H9 (cell line): Measurements from ENCODE around the gene PPFIBP2. TPM values are rescaled to one million over a fixed set of nuclear protein-coding genes. Genes with fewer than 3 reads are reported as not detected.

Experiments
- DNase-seq: peaks from one replicate; pipeline ENCODE4 v3.0.0-alpha.2; 2017
- H2AFZ ChIP-seq: one replicate; pipeline ENCODE4 v1.6.1; 2013; ENCODE audit warnings: mild to moderate bottlenecking, low read length, control low read depth, moderate library complexity
- H2AK5ac ChIP-seq: 2 replicates; pipeline ENCODE4 v1.6.1; 2013; ENCODE audit warnings: low read length, control low read depth, mixed read lengths; ENCODE audit not compliant: insufficient read length
- H2BK120ac ChIP-seq: one replicate; pipeline ENCODE4 v1.6.1; 2013; ENCODE audit warnings: low read depth, mild to moderate bottlenecking, low read length, control low read depth, inconsistent platforms; ENCODE audit not compliant: poor library complexity, severe bottlenecking
- H2BK12ac ChIP-seq: 2 replicates; pipeline ENCODE4 v1.6.1; 2013; ENCODE audit warnings: low read length, control low read depth, mixed read lengths, low read depth; ENCODE audit not compliant: insufficient read length
- H2BK15ac ChIP-seq: 2 replicates; pipeline ENCODE4 v1.6.1; 2013; ENCODE audit warnings: low read depth, low read length, control low read depth
- H2BK20ac ChIP-seq: one replicate; pipeline ENCODE4 v1.6.1; 2013; ENCODE audit warnings: low read depth, mild to moderate bottlenecking, low read length, control low read depth, inconsistent platforms; ENCODE audit not compliant: poor library complexity, severe bottlenecking
- H2BK5ac ChIP-seq: 2 replicates; pipeline ENCODE4 v1.6.1; 2013; ENCODE audit warnings: low read length, control low read depth, mixed read lengths; ENCODE audit not compliant: insufficient read length
- H3K14ac ChIP-seq: 2 replicates; pipeline ENCODE4 v1.6.1; 2013; ENCODE audit warnings: low read length, control low read depth; ENCODE audit not compliant: insufficient read depth
- H3K18ac ChIP-seq: 2 replicates; pipeline ENCODE4 v1.6.1; 2013; ENCODE audit warnings: low read depth, mild to moderate bottlenecking, mixed read lengths, low read length, control low read depth; ENCODE audit not compliant: insufficient read length
- H3K23ac ChIP-seq: 2 replicates; pipeline ENCODE4 v1.6.1; 2013; ENCODE audit warnings: low read length, control low read depth, mixed read lengths, low read depth; ENCODE audit not compliant: insufficient read length
- H3K23me2 ChIP-seq: 2 replicates; pipeline ENCODE4 v1.6.1; 2013; ENCODE audit warnings: low read depth, mild to moderate bottlenecking, mixed read lengths, low read length, control low read depth; ENCODE audit not compliant: insufficient read length, poor library complexity, severe bottlenecking
- H3K27ac ChIP-seq: 2 replicates; pipeline ENCODE4 v1.5.1; 2013; ENCODE audit warnings: low read length, control low read depth, mixed read lengths, low read depth; ENCODE audit not compliant: insufficient read length
- H3K27me3 ChIP-seq: 2 replicates; pipeline ENCODE4 v1.6.1; 2013; ENCODE audit warnings: low read length, control low read depth, inconsistent platforms; ENCODE audit not compliant: insufficient read depth
- H3K4ac ChIP-seq: 2 replicates; pipeline ENCODE4 v1.6.1; 2013; ENCODE audit warnings: low read depth, mild to moderate bottlenecking, control low read depth, inconsistent platforms, low read length, moderate library complexity
- H3K4me1 ChIP-seq: 2 replicates; pipeline ENCODE4 v1.6.1; 2013; ENCODE audit warnings: low read length, control low read depth, inconsistent platforms; ENCODE audit not compliant: insufficient read depth
- H3K4me2 ChIP-seq: 2 replicates; pipeline ENCODE4 v1.6.1; 2013; ENCODE audit warnings: low read length, control low read depth, mixed read lengths; ENCODE audit not compliant: insufficient read length, insufficient read depth
- H3K56ac ChIP-seq: 2 replicates; pipeline ENCODE4 v1.6.1; 2013; ENCODE audit warnings: low read depth, mild to moderate bottlenecking, mixed read lengths, low read length, control low read depth; ENCODE audit not compliant: insufficient read length
- H3K79me1 ChIP-seq: 2 replicates; pipeline ENCODE4 v1.6.1; 2013; ENCODE audit warnings: low read depth, mild to moderate bottlenecking, moderate library complexity, low read length, control low read depth, inconsistent platforms; ENCODE audit not compliant: insufficient read depth, poor library complexity, severe bottlenecking
- H3K79me2 ChIP-seq: 2 replicates; pipeline ENCODE4 v1.6.1; 2013; ENCODE audit warnings: low read length, control low read depth, inconsistent platforms; ENCODE audit not compliant: insufficient read depth
- H3K9ac ChIP-seq: 2 replicates; pipeline ENCODE4 v1.6.1; 2013; ENCODE audit warnings: low read length, control low read depth, mixed read lengths; ENCODE audit not compliant: insufficient read length; ENCODE audit errors: extremely low read depth
- H3K9me3 ChIP-seq: one replicate; pipeline ENCODE4 v1.6.1; 2013; ENCODE audit warnings: low read depth, low read length, inconsistent platforms; ENCODE audit not compliant: control insufficient read depth
- H3T11ph ChIP-seq: one replicate; pipeline ENCODE4 v1.6.1; 2013; ENCODE audit warnings: mild to moderate bottlenecking, low read length, control low read depth, inconsistent platforms
- H4K20me1 ChIP-seq: one replicate; pipeline ENCODE4 v1.6.1; 2013; ENCODE audit not compliant: control insufficient read depth, insufficient read length, insufficient read depth
- H4K5ac ChIP-seq: 2 replicates; pipeline ENCODE4 v1.6.1; 2013; ENCODE audit warnings: low read depth, mild to moderate bottlenecking, mixed read lengths, low read length, control low read depth; ENCODE audit not compliant: insufficient read length
- H4K8ac ChIP-seq: replicated peaks from 2 replicates; pipeline ENCODE4 v1.6.1; 2013; ENCODE audit warnings: low read length, control low read depth, mixed read lengths, low read depth; ENCODE audit not compliant: insufficient read length
- H4K91ac ChIP-seq: 2 replicates; pipeline ENCODE4 v1.6.1; 2013; ENCODE audit warnings: low read depth, mild to moderate bottlenecking, moderate library complexity, mixed read lengths, low read length, control low read depth; ENCODE audit not compliant: insufficient read length
- H3K27ac Mint-ChIP-seq, 3 experiments: 2 replicates in 2 of 3; 3 replicates in 1 of 3; pipeline ENCODE4 v1.8.0; 2020 to 2021; ENCODE audit warnings: mixed read lengths in 3 of 3, mild to moderate bottlenecking in 1 of 3, moderate library complexity in 1 of 3
- H3K27me3 Mint-ChIP-seq: 2 replicates; pipeline ENCODE4 v1.8.0; 2021; ENCODE audit warnings: low read depth, mild to moderate bottlenecking, moderate library complexity, mixed read lengths
- H3K36me3 Mint-ChIP-seq, 3 experiments: 2 replicates in 2 of 3; 3 replicates in 1 of 3; pipeline ENCODE4 v1.8.0; 2020 to 2021; ENCODE audit warnings: low read depth in 3 of 3, mixed read lengths in 3 of 3; ENCODE audit not compliant: insufficient read depth in 1 of 3
- H3K4me1 Mint-ChIP-seq, 2 experiments: 2 replicates each; pipeline ENCODE4 v1.8.0; 2020; ENCODE audit warnings: mixed read lengths in 2 of 2
- H3K4me3 Mint-ChIP-seq, 2 experiments: 2 replicates in 1 of 2; 3 replicates in 1 of 2; pipeline ENCODE4 v1.8.0; 2020 to 2021; ENCODE audit warnings: mild to moderate bottlenecking in 2 of 2, mixed read lengths in 2 of 2, moderate library complexity in 1 of 2
- H3K9me3 Mint-ChIP-seq, 2 experiments: 2 replicates in 1 of 2; 3 replicates in 1 of 2; pipeline ENCODE4 v1.8.0; 2020; ENCODE audit warnings: mild to moderate bottlenecking in 2 of 2, mixed read lengths in 2 of 2, moderate library complexity in 1 of 2
- WGBS: extraction: QIAGEN DNeasy Blood & Tissue Kit; methylation state at CpG from one replicate; pipeline ENCODE4 v1.1.7; 2013; ENCODE audit warnings: missing lambda C conversion rate, low lambda C conversion rate, mixed read lengths; ENCODE audit not compliant: insufficient read length; ENCODE audit errors: extremely low coverage; 5-methylcytosine and 5-hydroxymethylcytosine counted together
- total RNA-seq: library from RNA; stranded (reverse); gene quantifications from 2 replicates; pipeline ENCODE4 v1.2.1, GENCODE V29; 2021
- TF ChIP-seq, protein P1 (sequence below): fragments of 200-600 bp; sonication (generic); conservative IDR thresholded peaks from 3 replicates; pipeline ENCODE4 v1.8.0; 2021; ENCODE audit warnings: antibody characterized with exemption, mild to moderate bottlenecking

PPFIBP2 gene
- total RNA-seq, 1 experiment from 2014 or later: 8.3 TPM

DNA sequence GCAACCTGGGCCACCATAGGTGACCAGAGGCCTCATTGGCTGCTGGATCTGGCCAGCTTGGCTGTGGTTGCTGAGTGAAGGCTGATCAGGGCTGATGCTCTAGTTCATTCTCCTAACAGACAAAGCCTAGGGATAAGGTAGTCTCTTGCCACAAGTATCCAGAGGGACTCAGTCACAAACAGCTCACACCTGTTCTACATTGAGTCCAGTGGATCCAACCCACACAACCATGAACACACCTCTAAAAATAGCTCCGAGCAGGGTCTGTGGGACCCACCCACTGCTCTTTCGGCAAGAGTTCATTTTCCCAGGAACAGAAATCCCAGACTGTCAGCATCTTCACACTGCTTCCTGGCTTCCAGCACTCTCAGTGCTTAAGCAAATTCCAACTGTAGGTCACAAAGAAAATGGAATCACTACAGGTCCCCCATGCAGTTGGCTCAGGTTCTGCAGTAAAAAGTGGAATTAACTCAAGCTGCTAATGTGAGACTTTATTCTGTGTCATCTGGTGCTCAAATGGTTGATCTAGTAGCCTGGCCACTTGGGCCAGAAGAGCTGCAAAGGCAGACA lies 67.3 kb downstream of the PPFIBP2 start:
- H3K4ac ChIP-seq: no peak overlapping the region
- no peak overlapping the region for H3K9ac ChIP-seq
- peaks cover 13% of the 10 kb centered on the region; the same call in 1 of the 2 replicates for H3K4me1 ChIP-seq
- H3K9me3 ChIP-seq: no peaks in the 10 kb centered on the region
- H3K23ac ChIP-seq: no peak overlapping the region
- no peak overlapping the region for H3K4me3 Mint-ChIP-seq
- H3T11ph ChIP-seq: no peak overlapping the region
- peaks cover 39 to 46% of the 10 kb centered on the region in 2 experiments for H3K4me1 Mint-ChIP-seq
- no peak overlapping the region for H3K56ac ChIP-seq
- no peak overlapping the region for H2AFZ ChIP-seq
- H3K27ac Mint-ChIP-seq: no peak overlapping the region; a peak in 1 of 7 replicates
- no peaks in the 10 kb centered on the region; the same call in 1 of the 2 replicates for H3K27me3 Mint-ChIP-seq
- no peak overlapping the region for H4K91ac ChIP-seq
- H3K9me3 Mint-ChIP-seq: no peaks in the 10 kb centered on the region
- no peaks in the 10 kb centered on the region for H3K79me1 ChIP-seq
- H3K27me3 ChIP-seq: no peaks in the 10 kb centered on the region
- no peak overlapping the region for H3K18ac ChIP-seq
- no peak overlapping the region for H4K8ac ChIP-seq
- no peak overlapping the region for H2BK120ac ChIP-seq
- H2BK5ac ChIP-seq: no peak overlapping the region
- no peak overlapping the region for H2BK15ac ChIP-seq
- no peak overlapping the region for H3K27ac ChIP-seq
- no peak overlapping the region for H2AK5ac ChIP-seq
- no peaks in the 10 kb centered on the region for H3K23me2 ChIP-seq
- H3K79me2 ChIP-seq: no peaks in the 10 kb centered on the region
- H4K5ac ChIP-seq: no peak overlapping the region
- WGBS: no CpG with 5 or more reads among the region's 2 CpGs
- no peaks in the 10 kb centered on the region for H4K20me1 ChIP-seq
- DNase-seq: no peak
- TF ChIP-seq, protein P1, sequence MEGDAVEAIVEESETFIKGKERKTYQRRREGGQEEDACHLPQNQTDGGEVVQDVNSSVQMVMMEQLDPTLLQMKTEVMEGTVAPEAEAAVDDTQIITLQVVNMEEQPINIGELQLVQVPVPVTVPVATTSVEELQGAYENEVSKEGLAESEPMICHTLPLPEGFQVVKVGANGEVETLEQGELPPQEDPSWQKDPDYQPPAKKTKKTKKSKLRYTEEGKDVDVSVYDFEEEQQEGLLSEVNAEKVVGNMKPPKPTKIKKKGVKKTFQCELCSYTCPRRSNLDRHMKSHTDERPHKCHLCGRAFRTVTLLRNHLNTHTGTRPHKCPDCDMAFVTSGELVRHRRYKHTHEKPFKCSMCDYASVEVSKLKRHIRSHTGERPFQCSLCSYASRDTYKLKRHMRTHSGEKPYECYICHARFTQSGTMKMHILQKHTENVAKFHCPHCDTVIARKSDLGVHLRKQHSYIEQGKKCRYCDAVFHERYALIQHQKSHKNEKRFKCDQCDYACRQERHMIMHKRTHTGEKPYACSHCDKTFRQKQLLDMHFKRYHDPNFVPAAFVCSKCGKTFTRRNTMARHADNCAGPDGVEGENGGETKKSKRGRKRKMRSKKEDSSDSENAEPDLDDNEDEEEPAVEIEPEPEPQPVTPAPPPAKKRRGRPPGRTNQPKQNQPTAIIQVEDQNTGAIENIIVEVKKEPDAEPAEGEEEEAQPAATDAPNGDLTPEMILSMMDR: no peak
- H3K14ac ChIP-seq: no peak overlapping the region; the same call in 1 of the 2 replicates
- H2BK12ac ChIP-seq: no peak overlapping the region
- H3K4me2 ChIP-seq: no peak overlapping the region
- H2BK20ac ChIP-seq: no peak overlapping the region
- peaks cover 0 to 2% (median 0%) of the 10 kb centered on the region in 3 experiments; a peak in 2 of 7 replicates for H3K36me3 Mint-ChIP-seq
